Measurements from ENCODE around the gene COPS7A.
A peak's percentile ranks its signal among the peaks of the same experiment; 100 is the strongest.
"Not testable (repeated sequence)": the region's sequence is repeated elsewhere in the genome, so short reads cannot be mapped to it uniquely, and the experiment has no call there.

COPS7A gene

DNA sequence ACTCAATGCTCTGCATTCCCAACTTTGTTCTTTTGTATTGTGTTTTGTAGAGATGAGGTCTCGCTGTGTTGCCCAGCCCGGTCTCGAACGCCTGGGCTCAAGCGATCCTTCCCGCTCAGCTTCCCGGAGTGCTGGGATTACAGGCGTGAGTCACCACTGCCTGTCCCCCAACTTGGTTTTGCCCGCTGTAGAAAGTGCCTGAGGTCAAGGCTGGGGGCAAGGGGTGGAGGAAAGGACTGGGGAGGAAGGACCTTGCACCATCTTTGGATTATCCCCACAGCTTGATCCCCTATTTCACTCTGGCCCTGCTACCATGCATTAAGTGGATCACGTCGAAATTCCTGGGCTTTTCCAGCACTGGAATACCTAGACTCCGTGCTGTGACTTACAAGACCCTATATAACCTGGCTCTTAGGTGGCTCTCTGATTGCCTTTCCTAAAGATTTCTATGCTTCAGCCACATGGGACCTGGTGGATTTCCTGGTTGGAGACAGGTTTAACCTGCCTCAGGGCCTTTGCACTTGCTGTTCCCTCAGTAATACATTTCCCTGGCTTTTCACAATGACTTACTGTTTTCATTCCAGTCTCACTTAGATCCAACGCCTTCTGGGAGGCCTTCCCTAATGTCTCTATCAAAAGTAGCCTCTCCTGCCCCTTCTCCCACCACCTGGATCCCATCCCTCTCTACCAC, 22.6 kb upstream of the COPS7A start:
- DNase-seq (ENCODE audit: low spot score): no peak

DNA sequence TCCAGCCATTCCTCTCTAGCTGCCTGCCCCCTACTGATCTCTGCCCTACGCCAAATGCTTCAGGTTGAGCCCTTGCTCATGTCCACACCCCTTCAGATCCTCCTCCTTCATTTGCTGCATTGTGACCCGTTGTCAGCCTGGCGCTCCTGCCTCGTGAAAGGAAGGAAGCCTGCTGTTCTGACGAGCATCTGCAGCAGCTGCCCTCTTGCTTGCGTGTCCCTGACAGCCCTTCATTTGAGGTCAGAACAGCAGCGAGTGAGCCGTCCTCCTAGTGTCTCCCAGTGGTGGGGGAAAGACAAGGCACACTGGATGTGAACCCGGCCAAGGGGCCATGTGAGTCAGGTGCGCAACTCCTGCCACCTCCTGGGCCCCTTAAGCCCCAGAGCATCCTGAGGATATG, 20.2 kb upstream of the COPS7A start:
- no peak for DNase-seq (ENCODE audit: low spot score)

DNA sequence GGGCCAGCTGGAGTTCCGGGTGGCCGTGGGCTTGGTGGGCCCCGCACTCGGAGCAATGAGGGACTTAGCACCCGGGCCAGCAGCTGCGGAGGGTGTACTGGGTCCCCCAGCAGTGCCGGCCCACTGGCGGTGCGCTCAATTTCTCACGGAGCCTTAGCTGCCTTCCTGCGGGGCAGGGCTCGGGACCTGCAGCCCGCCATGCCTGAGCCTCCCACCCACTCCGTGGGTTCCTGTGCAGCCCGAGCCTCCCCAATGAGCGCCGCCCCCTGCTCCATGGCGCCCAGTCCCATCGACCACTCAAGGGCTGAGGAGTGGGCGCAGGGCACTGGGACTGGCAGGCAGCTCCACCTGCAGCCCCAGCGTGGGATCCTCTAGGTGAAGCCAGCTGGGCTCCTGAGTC, 15.5 kb upstream of the COPS7A start:
- not testable (repeated sequence) for DNase-seq (ENCODE audit: low spot score)

DNA sequence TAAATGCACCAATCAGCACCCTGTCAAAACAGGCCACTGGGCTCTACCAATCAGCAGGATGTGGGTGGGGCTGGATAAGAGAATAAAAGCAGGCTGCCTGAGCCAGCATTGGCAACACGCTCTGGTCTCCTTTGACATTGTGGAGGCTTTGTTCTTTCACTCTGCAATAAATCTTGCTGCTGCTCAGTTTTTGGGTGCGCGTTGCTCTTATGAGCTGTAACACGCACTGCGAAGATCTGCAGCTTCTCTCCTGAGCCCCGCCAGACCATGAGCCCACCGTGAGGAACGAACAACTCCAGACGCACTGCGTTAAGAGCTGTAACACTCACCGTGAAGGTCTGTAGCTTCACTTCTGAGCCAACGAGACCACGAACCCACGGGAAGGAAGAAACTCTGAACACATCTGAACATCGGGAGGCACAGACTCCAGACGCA, 14.9 kb upstream of the COPS7A start:
- no peak for DNase-seq (ENCODE audit: low spot score)

DNA sequence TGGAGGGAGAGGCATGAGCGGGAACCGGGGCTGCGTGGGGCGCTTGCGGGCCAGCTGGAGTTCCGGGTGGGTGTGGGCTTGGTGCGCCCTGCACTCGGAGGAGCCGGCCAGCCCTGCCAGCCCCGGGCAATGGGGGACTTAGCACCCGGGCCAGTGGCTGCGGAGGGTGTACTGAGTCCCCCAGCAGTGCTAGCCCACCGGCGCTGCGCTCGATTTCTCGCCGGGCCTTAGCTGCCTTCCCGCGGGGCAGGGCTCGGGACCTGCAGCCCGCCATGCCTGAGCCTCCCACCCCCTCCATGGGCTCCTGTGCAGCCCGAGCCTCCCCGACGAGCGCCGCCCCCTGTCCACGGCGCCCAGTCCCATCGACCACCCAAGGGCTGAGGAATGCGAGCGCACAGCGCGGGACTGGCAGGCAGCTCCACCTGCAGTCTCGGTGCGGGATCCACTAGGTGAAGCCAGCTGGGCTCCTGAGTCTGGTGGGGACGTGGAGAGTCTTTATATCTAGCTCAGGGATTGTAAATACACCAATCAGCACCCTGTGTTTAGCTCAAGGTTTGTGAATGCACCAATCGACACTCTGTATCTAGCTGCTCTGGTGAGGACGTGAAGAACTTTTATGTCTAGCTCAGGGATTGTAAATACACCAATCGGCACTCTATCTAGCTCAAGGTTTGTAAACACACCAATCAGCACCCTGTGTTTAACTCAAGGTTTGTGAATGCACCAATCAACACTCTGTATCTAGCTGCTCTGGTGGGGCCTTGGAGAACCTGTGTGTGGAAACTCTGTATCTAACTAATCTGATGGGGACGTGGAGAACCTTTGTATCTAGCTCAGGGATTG, 7.6 kb upstream of the COPS7A start:
- DNase-seq (ENCODE audit: low spot score): not testable (repeated sequence)

DNA sequence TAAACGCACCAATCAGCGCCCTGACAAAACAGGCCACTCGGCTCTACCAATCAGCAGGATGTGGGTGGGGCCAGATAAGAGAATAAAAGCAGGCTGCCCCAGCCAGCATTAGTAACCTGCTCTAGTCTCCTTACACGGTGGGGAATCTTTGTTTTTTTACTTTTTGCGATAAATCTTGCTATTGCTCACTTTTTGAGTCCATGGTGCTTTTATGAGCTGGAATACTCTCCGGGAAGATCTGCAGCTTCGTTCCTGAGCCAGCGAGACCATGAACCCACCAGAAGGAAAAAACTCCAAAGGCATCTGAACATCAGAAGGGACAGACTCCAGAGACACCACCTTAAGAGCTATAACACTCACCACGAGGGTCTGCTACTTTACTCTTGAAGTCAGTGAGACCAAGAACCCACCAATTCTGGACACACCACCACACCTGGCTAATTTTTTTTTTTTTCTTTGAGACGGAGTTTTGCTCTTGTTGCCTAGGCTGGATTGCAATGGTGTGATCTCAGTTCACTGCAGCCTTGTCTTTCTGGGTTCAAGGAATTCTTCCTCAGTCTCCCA, 6.9 kb upstream of the COPS7A start:
- no peak for DNase-seq (ENCODE audit: low spot score)

DNA sequence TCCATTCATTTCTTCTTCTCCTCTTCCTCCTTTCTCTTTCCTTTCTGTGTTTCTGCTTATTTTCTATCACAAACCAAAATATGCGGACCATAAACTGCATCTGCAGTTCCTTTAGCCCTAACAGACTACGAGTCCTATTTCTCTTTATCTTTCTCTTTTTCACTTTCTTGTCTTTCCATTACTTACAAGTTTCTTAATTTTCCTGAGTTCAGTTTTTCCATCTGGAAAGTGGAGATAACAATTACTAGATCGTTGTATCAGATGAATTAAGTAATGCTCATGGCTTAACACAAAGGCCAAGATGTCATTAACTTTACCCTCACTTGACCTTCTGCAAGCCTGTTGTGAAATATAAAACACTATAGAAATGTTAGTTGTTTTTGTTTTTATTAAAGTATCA, 983 bp upstream of the COPS7A start:
- no peak for DNase-seq (ENCODE audit: low spot score)

DNA sequence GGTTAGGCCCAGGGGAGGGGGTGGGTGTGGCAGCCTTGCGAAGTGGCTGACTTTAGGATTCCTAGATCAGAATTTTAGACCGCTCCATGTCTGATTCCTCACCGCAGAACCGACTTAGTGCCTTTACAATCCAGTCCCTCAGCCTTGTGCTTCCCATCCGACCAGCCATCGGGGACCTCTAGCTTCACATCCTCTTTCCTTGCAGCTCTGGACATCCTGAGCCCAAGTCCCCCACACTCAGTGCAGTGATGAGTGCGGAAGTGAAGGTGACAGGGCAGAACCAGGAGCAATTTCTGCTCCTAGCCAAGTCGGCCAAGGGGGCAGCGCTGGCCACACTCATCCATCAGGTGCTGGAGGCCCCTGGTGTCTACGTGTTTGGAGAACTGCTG, 557 bp downstream of the COPS7A start:
- DNase-seq (ENCODE audit: low spot score): peak; percentile 37

DNA sequence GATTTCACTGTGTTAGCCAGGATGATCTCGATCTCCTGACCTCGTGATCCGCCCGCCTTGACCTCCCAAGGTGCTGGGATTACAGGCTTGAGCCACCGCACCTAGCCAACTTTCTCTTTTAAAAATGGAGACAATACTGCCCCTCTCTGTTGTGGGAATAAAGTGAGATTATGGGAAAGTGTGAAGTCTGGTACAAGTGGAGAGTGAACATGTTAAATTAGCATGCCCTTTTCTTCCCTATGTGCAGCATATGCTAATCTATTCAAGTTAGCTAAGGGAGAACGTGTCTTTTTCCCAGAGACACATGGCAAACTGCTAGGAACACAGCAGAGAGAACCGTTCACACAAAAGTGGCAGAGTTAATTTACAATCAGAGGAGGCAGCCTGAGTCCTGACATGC, 1.5 kb downstream of the COPS7A start:
- no peak for DNase-seq (ENCODE audit: low spot score)

DNA sequence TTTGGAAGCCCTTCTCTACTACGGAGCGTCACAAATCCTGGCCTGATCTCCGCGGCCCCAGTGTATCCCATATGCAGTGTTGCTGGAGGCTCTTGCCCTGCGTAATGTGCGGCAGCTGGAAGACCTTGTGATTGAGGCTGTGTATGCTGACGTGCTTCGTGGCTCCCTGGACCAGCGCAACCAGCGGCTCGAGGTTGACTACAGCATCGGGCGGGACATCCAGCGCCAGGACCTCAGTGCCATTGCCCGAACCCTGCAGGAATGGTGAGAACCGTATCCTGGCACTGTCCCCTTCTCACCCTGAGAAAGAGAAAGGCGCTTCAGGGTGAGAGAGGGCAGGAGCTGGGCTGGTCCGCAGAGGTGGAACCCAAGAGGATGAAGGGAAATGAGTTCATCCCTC, 5.3 kb downstream of the COPS7A start:
- no peak for DNase-seq (ENCODE audit: low spot score)

DNA sequence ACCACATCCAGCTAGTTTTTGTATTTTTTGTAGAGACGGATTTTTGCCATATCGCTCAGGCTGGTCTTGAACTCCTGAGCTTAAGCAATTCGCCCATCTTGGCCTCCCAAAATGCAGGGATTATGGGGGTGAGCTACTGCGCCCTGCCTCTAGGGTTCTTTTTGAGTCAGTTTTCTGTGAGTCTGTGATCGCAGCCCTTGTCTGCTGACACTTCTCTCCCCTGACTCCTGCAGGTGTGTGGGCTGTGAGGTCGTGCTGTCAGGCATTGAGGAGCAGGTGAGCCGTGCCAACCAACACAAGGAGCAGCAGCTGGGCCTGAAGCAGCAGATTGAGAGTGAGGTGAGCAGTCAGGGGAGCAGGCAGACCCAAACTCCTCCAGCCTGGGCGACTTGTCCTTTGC, 6.3 kb downstream of the COPS7A start:
- DNase-seq (ENCODE audit: low spot score): no peak

DNA sequence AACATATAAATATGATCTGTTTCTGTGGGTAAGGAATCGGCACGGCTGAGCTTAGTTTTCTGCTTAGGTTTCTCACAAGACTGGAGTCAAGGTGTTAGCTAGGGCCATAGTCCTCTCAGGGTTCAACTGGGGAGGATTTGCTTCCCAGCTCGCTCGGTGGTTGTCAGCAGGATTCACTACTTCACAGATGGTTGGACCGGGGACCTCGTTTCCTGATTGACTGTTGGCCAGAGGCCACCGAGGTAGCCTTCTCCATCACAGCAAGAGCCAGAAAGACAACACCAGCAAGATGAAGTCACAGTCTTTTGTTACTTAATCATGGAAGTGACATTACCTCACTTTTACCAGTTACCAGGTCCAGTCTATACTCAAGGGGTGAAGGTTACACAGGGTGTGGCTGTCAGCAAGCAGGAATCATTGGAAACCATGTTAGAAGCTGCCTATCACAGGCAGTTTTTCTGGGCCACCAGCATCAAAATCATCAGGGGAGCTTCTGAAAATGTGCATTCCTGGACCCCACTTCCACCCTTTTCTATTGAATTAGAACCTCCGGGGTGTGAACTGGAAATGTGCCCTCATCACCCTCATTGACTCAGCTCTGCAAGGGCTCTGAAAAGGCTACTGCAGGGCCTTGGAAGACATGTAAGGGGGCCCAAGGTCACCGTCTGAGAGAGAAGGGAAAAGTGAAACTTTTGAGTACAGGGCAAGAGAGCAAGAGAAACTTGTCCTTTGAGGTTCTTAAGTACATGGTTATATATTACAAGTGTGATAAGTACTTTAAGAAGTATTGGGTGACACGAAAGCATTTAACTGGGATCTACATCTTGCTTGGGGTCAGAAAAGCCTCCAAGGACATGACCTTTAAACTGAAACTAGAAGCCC, 10.9 kb downstream of the COPS7A start:
- no peak for DNase-seq (ENCODE audit: low spot score)

DNA sequence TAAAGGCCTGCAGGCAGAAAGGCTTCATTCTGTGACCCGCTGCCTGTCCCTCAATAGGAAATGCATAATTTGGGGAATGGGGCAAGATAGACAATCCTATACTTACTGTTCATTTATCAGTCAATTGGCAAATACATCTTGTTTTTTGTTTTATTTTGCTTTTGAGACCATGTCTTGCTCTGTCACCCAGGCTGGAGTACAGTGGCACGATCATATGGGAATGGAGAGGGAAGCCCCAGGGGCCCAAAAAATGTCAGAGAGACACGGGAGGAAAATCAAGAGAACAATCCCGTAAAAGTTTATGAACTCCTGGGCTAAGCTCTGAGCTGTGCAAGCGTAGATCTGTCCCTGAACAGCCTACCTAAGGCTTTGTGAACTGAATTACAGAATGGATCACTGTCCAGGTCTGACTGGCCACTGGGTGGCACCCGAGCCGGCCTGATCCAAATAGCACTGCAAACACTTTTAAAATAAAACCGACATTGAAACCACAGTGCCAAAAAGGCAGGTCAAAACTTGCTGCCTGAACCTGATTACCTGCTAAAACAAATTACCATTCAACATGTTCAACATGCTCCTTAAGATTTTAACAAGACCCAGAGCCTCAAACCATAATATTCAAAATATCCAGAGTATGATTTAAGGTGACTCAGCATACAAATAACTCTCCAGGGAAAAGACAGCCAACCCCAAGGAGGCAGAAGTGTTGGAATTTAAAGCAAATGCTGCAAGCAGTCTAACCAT, 11.8 kb downstream of the COPS7A start:
- DNase-seq (ENCODE audit: low spot score): peak; percentile 24

DNA sequence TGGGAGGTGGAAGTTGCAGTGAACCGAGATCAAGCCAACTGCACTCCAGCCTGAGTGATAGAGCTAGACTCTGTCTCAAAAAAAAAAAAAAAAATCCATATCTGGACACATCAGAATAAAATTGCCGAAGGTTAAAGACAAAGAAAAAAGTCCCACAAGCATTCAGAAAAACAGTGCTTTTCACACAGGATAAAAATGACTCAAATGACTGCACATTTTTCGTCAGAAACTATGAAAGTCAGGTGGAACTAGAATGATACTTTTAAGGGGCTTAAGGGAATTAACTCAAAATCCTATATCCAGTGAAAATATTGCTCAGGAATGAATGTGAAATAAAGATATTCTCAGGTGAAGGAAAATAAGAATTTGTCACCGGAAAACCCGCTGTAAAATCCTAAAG, 12.9 kb downstream of the COPS7A start:
- no peak for DNase-seq (ENCODE audit: low spot score)

DNA sequence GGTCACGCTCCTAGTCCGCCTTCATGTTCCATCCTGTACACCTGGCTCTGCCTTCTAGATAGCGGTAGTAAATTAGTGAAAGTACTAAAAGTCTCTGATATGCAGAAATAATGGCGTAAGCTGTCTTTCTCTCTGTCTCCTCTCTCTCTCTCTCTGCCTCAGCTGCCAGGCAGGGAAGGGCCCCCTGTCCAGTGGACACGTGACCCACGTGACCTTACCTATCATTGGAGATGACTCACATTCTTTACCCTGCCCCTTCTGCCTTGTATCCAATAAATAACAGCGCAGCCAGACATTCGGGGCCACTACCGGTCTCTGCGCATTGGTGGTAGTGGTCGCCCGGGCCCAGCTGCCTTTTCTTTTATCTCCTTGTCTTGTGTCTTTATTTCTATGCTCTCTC, 18.2 kb downstream of the COPS7A start:
- not testable (repeated sequence) for DNase-seq (ENCODE audit: low spot score)

DNA sequence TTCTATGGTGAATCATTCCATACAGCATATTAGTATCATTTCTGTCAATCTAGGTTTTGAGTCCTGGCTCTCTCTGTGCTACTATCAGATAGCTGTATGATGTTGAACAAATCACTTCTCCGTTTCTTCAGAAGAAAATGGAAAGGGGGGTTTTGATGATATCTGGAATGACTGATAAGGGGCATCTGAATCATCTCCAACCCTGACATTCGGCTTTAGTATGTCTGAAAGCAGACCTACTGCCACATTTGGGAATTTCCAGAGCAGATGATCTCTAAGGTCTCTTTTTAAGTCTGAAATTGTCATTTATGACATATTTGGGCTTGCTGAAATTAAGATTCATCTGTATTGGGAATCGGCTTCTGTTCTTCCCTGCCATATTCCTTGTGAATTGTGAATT, 19.0 kb downstream of the COPS7A start:
- no peak for DNase-seq (ENCODE audit: low spot score)

DNA sequence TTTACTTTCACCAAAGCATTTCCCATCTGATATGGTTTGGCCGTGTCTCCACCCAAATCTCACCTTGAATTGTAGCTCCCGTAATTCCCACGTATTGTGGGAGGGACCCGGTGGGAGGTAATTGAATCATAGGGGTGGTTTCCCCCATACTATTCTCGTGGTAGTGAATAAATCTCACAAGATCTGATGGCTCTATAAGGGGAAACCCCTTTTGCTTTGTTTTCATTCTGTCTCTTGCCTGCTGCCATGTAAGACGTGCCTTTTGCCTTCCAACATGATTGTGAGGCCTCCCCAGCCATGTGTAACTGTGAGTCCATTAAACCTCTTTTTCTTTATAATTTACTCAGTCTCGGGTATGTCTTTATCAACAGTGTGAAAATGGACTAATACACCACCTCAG, 19.5 kb downstream of the COPS7A start:
- not testable (repeated sequence) for DNase-seq (ENCODE audit: low spot score)

DNA sequence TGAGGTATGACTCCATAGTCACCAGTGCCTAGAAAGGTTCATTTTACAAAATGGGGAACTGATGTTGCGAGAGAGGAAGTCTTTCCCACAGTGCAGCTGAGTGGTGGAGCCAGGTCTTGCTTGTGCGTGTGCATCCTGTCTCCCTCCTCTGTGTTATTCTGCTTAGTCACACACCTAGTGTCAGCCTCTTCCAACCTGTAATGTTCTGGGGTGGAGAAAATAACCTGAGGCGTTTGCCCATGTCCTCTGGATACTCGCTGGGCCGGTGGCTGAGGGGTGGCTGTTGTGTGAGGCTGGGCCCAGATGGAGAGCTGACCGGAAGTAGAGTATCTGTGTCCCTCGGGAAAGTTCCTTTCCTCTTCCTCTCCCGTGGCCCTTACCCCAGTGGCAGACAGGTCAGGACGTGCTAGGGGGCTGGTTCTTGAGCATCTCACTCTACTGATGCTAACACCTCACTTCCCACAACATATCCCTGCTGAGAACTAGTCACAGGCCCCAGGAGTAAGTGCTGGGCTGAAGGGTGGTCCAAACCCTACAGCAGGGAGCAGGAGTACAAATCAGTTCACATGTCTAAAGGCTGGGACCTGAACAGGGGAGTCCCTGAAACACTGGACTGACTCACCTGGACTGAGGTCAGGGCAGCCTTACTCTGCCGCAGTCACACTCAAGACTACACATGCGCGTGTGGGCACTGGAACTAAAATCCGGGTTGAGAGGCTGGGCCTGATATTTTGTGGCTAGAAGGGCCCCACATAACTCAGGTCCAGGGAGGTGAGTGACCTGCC, 22.1 kb downstream of the COPS7A start:
- no peak for DNase-seq (ENCODE audit: low spot score)

DNA sequence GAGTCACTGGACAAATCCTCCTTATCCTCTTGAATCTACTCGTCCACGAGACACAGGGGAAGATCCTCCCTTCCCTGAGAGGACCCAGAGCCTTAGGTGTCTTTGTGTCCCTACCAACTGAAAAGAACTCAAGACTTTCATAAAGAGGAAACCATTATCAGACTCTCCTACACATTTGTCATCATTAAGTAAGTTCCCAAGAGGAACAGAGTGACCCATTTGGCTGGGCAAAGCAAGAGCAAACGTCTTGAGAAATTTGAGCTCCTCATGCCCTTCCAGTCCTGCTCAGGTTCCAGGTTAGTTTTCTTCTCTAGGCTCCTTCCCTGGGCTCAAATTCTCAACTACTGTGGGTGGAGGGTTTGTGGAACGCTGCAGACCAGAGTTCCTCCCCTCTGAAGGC, 23.4 kb downstream of the COPS7A start:
- no peak for DNase-seq (ENCODE audit: low spot score)

DNA sequence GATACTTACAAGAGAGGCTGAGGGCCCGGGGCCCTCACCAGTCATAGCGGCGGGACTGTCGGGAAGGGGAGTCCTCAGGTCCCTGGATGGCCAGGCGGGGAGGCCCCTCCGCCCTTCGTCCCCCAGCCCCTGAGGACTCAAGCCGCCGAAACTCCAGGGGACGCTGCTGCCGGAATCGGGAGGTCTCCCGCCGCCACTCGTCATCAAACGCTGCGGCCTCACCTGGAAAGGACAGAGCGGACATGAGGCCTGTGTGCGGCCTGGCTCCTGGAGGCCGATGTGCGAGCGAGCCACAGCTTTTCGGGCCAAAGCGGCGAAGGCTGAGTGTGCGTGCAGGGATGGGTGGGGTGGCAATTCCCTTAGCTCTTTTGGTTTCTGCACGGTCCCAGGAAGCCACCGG, 24.9 kb downstream of the COPS7A start:
- no peak for DNase-seq (ENCODE audit: low spot score)

DNA sequence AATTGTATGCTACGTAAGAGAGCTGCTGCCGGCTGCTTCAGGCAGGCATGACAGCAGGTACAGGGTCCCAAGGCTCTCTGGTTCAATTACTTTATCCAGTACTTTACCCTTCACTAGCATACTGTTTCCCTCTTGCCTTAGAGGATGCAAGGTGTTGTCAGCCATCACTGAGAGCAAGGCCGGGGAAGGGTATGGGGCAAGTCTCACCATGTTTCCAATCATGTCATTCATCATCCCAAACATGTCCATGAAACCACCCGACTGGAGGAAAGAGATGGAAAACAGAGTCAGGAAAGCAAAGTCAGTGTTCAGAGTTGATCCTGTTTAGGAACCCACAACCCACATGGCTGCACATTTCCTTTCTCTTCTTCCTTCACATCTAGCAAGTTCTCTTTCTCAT, 26.7 kb downstream of the COPS7A start:
- no peak for DNase-seq (ENCODE audit: low spot score)
